NCI-H446 (cell line): ENCODE data around the gene SLC25A1.
"Not testable (repeated sequence)": the region's sequence is repeated elsewhere in the genome, so short reads cannot be mapped to it uniquely, and the experiment has no call there.

Experiments
- DNase-seq, 2 experiments: peaks; one replicate each; lab custom pipeline; 2025; lab: John Stamatoyannopoulos, UW

SLC25A1 gene

DNA sequence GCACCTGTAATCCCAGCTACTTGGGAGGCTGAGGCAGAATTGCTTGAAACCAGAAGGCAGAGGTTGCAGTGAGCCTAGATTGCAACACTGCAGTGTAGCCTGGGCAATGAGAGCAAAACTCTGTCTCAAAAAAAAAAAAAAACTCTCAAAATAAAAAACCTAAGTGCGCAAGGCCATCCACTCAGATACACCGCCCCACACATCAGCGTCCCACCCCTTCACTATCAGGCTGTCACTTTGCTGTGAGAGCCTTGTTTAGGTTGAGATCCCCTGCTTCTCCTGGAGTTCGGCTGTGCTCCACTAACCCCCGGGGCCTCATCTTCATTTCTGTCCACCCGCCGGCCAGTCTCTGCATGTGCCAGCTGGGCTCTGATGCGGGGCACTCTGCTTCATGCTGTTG lies 12.1 kb downstream of the SLC25A1 start:
- no peak for DNase-seq

DNA sequence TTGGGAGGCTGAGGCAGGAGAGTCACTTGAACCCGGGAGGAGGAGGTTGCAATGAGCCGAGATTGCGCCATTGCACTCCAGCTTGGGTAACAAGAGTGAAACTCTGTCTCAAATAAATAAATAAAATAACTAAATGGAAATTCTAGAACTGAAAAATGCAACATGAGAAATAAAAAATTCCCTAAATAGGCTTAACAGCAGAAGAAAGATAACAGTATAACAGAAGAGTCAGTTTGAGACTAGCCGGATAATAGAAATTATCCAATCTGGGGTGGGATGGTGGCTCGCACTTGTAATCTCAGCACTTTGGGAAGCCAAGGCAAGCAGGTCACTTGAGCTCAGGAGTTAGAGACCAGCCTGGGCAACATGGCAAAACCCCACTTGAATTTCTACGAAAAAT lies 14.1 kb downstream of the SLC25A1 start:
- no peak for DNase-seq

DNA sequence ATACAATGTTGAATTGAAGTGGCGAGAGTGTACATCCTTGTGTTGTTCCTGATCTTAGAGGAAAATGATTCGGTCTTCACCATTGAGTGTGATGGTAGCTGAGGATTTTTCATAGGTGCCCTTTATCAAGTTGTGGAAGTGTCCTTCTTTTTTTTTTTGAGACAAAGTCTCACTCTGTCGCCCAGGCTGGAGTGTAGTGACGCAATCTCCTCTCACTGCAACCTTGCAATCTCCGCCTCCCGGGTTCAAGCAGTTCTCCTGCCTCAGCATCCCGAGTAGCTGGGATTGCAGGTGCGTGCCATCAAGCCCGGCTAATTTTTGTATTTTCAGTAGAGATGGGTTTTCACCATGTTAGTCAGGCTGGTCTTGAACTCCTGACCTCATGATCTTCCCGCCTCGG lies 19.9 kb downstream of the SLC25A1 start:
- DNase-seq: not testable (repeated sequence)

DNA sequence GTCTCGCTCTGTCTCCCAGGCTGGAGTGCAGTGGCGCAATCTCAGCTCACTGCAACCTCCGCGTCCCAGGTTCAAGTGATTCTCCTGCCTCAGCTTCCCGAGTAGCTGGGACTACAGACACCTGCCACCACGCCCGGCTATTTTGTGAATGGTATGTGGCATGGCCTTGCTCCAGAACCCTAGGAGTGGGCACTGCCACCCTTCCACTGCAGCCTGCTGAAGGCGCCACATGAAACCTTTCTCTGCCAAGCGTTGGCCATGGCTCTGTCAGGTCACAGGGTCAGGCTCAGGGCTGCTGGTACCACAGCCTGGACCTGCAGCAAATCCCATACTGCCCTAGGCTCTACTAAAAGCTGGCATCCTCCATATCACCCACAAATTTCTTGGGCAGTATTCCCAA lies 22.4 kb downstream of the SLC25A1 start:
- not testable (repeated sequence) for DNase-seq

DNA sequence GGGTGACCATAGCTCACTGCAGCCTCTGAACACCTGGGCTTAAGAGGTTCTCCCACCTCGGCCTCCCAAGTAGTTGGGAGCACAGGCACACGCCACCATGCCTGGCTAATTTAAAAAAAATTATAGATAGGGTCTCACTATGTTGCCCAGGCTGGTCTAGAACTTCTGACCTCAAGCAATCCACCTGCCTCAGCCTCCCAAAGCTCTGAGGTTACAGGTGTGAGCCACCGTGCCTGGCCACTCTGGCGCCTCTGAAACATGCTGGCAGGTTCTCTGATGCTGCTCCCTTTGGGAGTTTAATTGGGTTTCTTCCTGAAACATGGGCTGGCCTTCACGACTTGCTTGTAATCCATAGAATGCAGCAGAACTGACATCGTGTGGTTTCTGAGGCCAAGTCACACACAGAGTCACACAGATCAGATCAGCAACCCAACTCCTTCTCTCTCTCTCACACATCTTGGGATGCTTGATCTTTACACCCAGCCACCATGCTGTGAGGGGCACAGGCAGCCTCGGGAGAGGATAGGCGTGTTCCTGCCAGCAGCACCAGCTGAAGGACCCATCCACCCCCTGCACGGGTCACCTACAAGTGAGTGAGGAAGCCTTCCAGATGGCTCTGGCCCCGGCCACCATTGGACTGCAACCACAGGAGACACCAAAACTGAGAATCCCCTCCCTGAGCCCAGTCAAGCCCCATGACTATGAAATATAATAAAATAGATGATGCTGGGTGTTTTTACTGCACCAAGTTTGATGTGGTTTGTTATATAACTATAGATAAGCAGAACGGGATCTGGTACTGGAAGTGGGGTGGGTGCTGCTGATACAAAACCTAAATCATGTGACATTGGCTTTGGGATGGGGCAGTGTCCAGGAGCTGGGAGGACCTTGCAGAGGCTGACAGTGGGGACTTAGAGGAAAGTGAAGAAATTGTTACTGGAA lies 25.3 kb downstream of the SLC25A1 start:
- no peak for DNase-seq

DNA sequence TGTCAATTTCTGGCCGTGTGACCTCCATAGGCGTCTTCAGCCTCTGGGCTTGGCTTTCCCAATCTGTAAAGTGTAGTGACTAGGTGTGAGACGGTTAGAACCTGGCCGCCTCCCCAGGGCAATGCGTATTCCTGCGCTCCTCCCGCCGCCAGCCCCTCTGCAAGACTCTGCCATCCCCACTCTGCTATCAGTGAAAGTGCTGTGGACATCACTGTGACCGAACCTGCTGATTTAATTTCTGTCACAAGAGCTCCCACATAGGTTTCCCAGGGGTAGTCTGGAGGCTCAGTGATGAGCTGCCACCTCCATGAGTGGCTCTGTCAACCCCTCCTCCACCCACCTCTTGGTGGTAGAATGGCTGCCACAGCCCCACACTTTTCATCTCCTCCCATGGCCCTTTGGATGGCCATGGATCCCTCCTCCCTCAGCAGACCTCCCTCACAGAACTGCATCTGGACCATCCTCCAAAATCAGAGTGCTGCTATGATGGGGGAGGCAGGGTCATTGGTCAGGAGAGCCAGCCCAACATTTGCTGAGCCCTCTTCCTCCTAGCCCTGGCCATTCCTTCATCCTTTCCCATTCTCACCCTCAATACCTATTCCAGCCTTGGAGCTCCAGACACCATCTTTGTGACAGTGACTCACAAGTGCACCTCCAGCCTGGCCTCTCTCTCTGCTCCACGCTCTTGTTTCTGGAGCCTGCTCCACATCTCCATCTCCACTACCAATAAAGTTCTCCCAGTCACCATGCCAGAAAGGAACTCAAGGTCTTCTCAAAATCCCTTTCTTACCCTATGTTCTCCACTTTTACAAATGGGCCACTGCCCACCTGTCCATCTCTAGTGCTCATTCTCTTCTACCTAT lies 27.0 kb downstream of the SLC25A1 start:
- no peak for DNase-seq

DNA sequence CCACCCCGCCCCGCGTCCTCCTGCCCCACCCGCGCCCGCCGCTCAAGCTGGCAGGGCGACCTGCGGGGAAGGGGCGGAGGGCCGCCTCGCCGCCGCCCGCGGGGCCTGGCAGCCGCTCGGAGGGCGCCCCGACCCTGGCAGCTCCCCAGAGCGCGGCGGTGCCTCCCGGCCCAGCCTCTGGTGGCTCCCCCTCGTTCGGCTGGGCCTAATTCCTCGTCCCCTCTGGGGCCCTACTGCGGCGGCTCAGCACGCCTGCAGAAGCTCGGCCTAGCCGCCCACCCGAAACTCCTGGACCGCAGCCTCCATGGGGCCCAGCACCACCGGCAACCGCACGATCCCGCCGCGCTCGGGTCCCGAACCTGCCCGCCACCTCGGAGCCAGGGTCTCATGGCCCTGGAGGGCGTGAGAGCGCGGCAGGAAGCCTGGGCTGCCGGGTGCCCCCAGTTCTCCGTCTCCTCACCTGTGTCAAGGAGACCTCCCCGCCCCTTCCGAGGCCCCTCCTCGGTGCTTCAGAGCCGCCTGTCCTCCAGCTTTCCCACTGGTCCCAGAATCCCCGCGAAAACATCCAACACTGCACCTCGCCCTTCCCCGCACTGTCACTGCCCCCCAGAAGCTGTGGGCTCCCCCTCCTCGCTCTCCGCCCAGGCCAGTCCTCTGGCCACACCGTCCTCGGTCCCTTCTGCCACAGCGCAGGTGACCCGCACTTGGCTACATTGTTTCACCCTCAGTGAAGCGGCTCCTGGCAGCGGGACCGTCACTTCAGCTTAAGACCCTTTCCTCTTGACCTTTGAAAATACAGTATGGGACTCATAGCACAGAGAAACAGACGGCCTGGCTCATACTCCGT lies 27.8 kb downstream of the SLC25A1 start:
- no peak for DNase-seq

DNA sequence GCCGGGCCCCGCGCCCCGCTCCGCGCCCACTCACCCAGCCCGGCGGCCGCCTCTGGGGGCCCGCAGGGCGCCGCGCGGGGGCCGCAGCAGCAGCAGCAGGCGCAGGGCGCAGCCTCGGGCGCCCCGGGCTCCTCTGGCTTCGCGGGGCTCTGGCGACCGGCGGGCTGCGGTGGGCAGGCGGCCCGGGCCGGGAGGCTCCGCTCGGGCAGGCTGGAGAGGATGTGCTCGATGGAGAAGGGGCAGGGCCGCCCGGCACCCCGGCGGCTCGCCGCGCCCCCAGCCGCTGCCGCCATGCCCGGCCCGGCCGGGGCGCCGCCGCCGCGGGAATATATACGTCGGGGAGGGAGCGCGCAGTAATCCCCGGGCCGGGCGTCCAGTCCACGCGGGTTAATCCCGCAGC lies 28.5 kb downstream of the SLC25A1 start, which contains the start of gene GSC2:
Gene GSC2, minus strand, starts transcription at position 302 of the 400 bp plus-strand sequence. Its CDS starts 9 bp downstream, at position 293.
- no peak for DNase-seq

DNA sequence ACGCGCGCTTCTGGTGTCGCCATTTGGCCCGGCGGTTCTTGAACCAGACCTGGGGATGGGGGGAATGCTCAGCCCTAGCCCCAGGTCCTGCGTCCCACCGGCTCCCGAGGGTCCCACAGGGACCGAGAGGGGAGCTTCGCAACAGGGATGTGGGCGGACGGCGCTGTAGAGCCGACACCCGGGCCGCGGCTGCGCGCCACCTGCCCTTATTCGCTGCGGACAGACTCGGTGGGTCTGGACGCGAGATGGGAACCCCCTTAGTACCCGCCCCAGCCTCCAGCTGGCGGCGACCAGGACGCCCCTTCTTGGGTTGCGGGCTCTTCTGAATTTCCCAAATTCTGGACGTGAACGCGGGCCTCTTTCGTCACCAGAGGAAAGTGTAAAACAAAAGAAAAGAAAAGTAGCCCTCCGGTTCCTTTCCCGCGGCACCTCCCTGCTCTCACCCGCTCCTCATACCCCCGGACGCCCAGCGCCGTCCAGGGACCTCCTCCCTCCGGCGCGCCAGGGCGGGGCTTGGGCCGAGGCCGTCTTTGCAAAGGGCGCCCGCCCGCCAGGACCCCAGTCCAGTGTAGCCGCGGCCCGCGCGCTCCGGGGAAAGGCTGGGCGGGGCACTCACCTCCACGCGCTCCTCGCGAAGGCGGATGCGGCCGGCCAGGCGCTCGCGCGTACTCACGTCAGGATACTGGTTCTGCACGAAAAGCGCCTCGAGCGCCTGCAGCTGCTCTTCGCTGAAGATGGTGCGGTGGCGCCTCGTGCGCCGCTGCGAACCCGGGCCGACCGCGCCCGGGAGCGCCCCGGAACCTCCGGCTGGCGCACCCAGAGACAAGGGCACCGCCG lies 29.3 kb downstream of the SLC25A1 start:
- no peak for DNase-seq

DNA sequence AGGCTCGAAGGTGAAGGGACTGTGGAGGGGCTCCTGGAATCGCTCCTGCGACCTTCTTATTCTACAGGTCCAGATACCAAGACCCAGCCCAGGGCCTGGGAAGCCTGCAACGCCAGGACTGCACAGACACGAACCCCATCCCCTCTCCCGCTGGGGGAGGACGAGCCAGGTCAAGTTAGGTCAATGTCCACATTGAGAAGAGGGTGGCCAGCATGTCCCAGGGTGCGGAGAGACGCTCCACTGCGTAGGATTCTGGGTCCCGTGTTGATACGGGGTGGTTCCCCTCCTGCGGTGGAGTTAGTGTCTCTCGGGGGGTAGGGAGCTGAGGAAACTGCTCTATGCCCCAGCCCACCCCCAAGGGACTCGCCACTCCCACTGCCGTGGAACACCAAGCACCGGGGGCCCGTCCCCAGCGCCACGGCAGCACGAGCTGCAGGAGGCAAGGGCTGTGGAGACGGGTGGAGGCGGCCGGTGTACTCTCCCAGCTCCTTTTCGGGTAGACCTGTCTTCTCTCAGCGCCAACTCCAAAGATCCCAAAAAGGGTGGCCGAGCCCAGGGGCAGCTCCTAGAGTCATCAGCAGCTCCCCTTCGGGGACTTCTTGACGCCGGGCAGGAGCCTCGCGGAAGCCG lies 30.0 kb downstream of the SLC25A1 start:
- DNase-seq: no peak

DNA sequence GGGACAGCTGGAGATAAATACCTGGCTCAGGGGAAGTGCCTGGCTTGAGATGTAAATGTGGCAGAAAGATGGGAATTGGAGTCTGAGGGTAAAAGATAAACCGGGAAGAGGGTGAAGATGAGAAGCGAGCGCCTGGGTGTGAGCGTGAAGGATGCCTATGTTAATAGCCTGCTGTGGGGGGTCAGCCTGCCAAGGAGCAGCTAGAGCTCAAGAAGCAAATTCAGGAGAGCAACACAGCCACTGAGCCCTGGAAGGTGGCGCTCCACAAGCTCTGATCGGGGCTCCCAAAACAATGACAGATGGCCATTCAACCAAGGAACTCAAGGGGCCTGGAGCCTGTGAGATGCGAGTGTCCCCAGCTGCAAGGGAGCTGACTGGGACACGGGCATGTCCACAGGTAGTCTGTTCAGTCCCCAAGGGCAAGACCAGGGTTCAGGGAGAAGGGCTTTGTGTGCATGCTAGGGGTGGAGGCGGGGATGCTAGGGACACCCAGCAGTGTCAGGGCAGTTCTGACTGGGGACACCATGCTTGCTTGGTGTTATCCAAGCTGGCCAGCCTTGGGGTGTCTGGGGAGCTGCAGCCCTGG lies 31.2 kb downstream of the SLC25A1 start:
- no peak for DNase-seq

DNA sequence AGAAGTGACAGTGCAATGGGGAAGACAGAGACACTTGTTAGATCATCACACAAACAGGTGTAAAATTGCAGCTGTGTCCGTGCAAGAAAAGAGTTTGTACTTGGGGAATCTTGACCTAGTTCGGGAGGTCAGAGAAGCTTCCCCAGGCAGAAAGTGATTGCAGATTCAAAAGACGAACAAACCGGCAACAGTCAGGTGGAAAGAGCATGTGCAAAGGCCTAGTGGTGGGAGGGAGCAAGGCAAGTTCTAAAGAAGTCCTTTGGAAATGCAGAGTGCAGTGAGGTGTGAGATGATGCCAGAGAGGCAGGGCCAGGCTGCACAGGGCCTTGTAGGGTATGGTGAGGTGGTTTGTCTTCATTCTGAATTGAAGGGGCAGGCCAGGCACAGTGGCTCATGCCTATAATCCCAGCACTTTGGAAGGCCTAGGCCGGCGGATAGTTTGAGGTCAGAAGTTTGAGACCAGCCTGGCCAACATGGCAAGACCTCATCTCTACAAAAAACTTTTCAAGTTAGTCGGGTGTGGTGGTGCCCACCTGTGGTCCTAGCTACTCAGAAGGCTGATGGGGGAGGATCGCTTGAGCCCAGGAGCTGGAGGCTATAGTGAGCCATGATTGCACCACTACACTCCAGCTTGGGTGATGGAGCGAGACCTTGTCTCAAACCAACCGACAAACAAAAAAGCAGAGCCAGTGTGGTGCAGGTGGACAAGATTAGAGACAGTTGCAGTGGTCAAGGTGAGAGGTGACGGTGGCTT lies 32.1 kb downstream of the SLC25A1 start:
- DNase-seq: no peak

DNA sequence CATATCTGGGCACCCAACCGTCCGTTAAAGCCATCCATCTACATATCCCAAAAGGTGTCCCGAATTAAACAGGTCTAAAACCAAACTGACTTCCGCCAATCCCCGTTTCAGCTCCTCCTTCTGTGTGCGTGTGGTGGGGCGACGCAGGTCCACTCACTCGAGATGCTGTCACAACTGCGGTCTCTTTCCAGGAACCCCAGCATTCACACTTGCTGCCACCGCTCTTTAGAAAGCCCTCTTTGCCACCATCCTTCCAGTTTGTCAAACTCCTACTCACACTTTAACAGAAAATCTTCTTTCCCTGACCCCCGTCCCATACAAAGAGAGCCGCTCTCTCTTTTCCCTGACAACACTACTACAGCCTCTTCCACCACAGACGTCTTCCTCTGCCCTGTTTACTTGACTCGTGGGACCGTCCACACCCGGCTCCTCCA lies 34.6 kb downstream of the SLC25A1 start:
- no peak for DNase-seq

DNA sequence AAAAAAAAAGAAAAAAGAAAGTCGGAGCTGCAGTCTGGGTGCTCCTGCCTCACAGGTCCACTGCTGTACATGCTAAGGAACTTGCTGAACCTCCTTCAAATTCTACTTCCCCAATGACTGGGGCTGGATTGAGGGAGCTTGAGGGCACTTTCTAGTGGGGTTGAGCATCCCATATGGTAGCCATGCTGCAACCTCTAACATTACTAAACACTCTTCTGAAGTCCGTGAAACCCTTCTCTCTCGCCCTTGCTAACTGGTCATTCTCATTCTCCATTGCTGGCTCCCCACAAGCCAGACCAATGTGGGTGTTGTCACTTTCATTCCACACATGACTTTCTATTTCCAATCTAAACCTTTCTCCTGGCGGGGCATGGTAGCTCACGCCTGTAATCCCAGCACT lies 35.3 kb downstream of the SLC25A1 start:
- no peak for DNase-seq

DNA sequence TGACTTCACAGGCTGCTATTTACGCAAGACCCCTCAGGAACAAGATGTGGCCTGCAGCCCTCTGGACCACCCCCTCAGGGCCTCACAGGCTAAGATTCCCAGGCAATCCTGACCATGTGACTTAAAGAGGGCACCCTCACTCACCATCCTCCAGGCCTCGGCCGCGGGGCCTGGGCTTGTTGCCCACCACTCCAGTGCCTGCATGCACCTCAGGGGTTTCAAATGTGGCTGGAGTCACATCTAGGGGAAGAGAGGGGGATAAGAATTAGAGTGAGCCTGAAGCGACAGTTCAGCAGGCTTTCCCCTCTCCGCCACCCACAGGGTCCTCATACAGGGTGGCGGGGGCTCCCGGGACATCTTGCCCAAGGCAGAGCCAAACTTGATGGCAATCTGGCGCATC lies 36.1 kb downstream of the SLC25A1 start:
- no peak for DNase-seq

DNA sequence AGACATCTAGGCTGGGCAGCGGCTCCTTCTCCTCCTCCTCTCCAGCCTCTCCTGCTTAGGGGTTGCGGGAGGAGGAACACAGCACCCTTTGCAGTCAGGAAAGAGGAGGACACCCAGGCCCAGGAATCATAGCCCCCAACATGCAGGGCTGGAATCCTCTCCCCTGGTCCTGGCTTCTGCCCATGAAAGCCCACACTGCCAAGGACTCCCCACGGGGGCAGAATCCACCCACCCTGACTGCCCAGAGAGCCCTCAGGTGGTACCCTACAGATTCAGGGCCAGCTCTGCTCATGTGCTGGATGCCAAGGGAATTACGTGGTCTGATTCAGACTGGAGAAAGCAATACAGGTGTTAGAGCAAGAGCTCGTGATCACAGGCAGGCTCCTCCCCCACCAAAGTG lies 38.6 kb downstream of the SLC25A1 start:
- DNase-seq: no peak

DNA sequence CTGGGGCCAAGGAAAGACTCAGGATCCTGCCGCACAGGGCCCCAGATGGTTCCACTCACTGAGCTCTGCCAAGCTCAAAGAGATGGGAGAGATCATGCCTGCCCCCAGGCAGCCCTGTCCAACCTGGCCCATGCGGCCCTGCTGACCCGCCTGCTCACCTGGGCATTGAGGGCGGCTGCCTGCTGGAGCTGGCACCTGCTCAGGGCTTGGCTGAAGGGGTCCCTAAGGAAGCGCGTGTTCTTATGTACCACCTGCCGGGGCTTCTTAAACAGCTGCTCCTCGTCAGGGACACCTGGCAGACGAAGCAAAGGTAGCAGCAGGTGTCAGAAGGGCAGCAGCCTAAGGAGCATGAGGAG lies 39.6 kb downstream of the SLC25A1 start:
- no peak for DNase-seq

DNA sequence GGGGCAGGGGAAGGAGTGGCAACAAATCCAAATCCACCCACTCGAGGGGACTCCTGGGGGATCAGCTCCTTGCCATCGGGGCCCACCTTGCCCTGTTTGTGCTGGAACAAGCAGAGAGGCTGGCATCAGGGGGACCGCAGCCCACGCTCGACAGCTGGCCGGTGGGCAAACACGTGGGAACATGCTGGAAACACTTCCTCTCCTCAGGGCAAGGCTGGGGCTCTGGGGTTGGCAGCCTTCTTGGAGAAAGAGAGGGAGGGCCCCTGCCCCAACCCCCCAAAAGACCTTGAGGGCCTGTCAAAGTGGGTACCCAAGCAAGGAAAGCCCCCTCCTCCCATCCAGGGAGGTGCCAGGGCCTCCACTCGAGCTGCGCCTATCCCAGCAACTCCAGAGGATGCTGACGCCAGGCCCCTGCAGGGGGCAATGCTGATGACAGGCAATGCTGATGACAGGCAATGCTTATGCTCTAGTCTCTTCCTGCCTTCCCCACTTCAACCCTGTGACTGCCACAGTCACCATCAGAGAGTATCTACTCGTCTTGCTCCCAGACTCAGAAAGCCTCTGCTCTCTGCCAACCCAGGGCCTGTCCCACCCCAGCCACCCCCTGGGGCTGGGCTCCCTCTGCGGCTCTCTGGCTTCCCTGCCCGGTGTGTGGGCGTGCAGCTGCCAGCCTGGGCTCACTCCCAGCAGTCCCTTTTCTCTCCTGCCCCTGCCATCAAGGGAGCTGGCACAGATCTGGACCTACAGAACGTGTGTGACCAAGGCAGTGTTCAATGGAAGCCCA lies 40.1 kb downstream of the SLC25A1 start:
- no peak for DNase-seq
